Suprapubic skin (tissue), 3 donors: ENCODE data around the gene JAKMIP1.

Experiments used
- CTCF ChIP-seq, 2 donors: fragments of 200-600 bp in 1 of 2; fragments of 450-650 bp in 1 of 2; sonication (generic) in 1 of 2; IDR thresholded peaks; one replicate each; pipeline ENCODE4 v1.5.1; 2016 to 2019; ENCODE audit warnings: antibody characterized with exemption in 2 of 2, mild to moderate bottlenecking in 1 of 2, moderate library complexity in 1 of 2
- POLR2A ChIP-seq, 2 donors: fragments of 450-650 bp; IDR thresholded peaks; one replicate each; pipeline ENCODE4 v1.6.1; 2017; ENCODE audit warnings: antibody characterized with exemption in 2 of 2, mild to moderate bottlenecking in 2 of 2, moderate library complexity in 2 of 2

- TF ChIP-seq CTCF (IDR thresholded peaks at IDR 0.05) = no peak
- no peak for TF ChIP-seq POLR2A (IDR thresholded peaks at IDR 0.05)
Observed at GRCh38 chr4:6221301-6221850, 21.0 kb upstream of the JAKMIP1 start.
